ENCODE results near the gene PSMD9.

- TF ChIP-seq, protein P1, sequence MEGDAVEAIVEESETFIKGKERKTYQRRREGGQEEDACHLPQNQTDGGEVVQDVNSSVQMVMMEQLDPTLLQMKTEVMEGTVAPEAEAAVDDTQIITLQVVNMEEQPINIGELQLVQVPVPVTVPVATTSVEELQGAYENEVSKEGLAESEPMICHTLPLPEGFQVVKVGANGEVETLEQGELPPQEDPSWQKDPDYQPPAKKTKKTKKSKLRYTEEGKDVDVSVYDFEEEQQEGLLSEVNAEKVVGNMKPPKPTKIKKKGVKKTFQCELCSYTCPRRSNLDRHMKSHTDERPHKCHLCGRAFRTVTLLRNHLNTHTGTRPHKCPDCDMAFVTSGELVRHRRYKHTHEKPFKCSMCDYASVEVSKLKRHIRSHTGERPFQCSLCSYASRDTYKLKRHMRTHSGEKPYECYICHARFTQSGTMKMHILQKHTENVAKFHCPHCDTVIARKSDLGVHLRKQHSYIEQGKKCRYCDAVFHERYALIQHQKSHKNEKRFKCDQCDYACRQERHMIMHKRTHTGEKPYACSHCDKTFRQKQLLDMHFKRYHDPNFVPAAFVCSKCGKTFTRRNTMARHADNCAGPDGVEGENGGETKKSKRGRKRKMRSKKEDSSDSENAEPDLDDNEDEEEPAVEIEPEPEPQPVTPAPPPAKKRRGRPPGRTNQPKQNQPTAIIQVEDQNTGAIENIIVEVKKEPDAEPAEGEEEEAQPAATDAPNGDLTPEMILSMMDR (IDR thresholded peaks at IDR 0.05; ENCODE audit: low read length) = no peak
- no peak for TF ChIP-seq EZH2phosphoT487 (IDR thresholded peaks at IDR 0.05; ENCODE audit: low read length)
Observed at GRCh38 chr12:121908702-121909101, 20.1 kb downstream of the PSMD9 start.
